Heart right ventricle (tissue), 16 donors: ENCODE results near the gene TRIM9. TPM values are rescaled to one million over a fixed set of nuclear protein-coding genes. Genes with fewer than 3 reads are reported as not detected.

Experiments
- ATAC-seq, 8 donors: fragments of 200-7000 bp; cut with Tn5 transposase; one replicate each; pipeline ENCODE4 v1.9.1; 2020; ENCODE audit warnings: mild to moderate bottlenecking in 8 of 8, moderate library complexity in 8 of 8, moderate number of reproducible peaks in 1 of 8
- DNase-seq, 2 donors: peaks; one replicate each; pipeline ENCODE4 v3.0.0-alpha.2; 2020
- H3K27ac ChIP-seq, 10 donors: fragments of 200-600 bp; sonication (generic) in 2 of 10; one replicate each; pipeline versions ENCODE4 v1.5.0 to v1.8.0; 2020 to 2022; ENCODE audit warnings: mild to moderate bottlenecking in 3 of 10
- H3K27me3 ChIP-seq, 7 donors: fragments of 200-600 bp; one replicate each; pipeline ENCODE4 v1.8.0; 2021 to 2022; ENCODE audit warnings: mild to moderate bottlenecking in 2 of 7
- H3K36me3 ChIP-seq, 9 donors: fragments of 200-600 bp; sonication (generic) in 1 of 9; one replicate each; pipeline versions ENCODE4 v1.5.0 to v1.8.0; 2020 to 2022; ENCODE audit warnings: mild to moderate bottlenecking in 2 of 9
- H3K4me1 ChIP-seq, 9 donors: fragments of 200-600 bp; sonication (generic) in 1 of 9; one replicate each; pipeline versions ENCODE4 v1.5.0 to v1.8.0; 2020 to 2022; ENCODE audit warnings: mild to moderate bottlenecking in 4 of 9
- H3K4me3 ChIP-seq, 10 donors: fragments of 200-600 bp; sonication (generic) in 2 of 10; one replicate each; pipeline versions ENCODE4 v1.5.0 to v1.8.0; 2020 to 2022; ENCODE audit warnings: mild to moderate bottlenecking in 7 of 10, moderate library complexity in 2 of 10
- H3K9me3 ChIP-seq, 11 donors: fragments of 200-600 bp in 10 of 11; sonication (generic) in 2 of 11; one replicate each; pipeline versions ENCODE4 v1.5.0 to v1.8.0; 2013 to 2022; ENCODE audit warnings: mild to moderate bottlenecking in 2 of 11, control low read depth in 1 of 11, moderate library complexity in 1 of 11
- WGBS, 2 donors: extraction: QIAGEN DNeasy Blood & Tissue Kit; methylation state at CpG; one replicate each; pipeline ENCODE4 v1.1.7; 2013; ENCODE audit warnings: inconsistent platforms in 1 of 2; 5-methylcytosine and 5-hydroxymethylcytosine counted together
- intact Hi-C, 10 donors: fragments of 100-400 bp; cut with DNase I; formaldehyde crosslinking; loops; one replicate each; pipeline versions ENCODE4 v1.11.1 to v1.14.2; 2022
- polyA plus RNA-seq, 2 donors: library from polyadenylated mRNA; stranded (reverse); fragments of 200-250 nt; gene quantifications; one replicate each; pipeline ENCODE4 v1.2.3, GENCODE V29; 2013
- total RNA-seq, 10 donors: library from RNA; stranded (reverse); fragmentation: NEBNext Ultra II Directional in 3 of 10; extraction: Animal tissue kit (Norgen Biotek cat#: 25700) in 3 of 10; gene quantifications; one replicate each; pipeline versions ENCODE4 v1.2.1 to v1.2.4, GENCODE V29; 2021 to 2023
- TF ChIP-seq, protein P1 (sequence below), 9 donors: fragments of 200-600 bp; sonication (generic) in 2 of 9; IDR thresholded peaks; one replicate each; pipeline versions ENCODE4 v1.5.0 to v1.8.0; 2021 to 2022; ENCODE audit warnings: antibody characterized with exemption in 9 of 9, mild to moderate bottlenecking in 5 of 9, moderate library complexity in 1 of 9
- donor health status: Arrhythmogenic right ventricular cardiomyopathy.
- donor health status: ischemic (EF 13 %, LVEDD 7.1; RV severe dilation, severe dysfunction).
- donor health status: healthy with polysubstance abuse.
- donor health status: DM: no; HTN: yes; CAD: no.
- donor health status: DM: no; HTN: no; CAD: no.
- donor health status: ischemic (EF 25% LVEDD 6.9; RV normal size, moderate dysfunction).
- donor health status: ischemic (EF 25% LVEDD 5.7; RV mildly dilated, moderate dysfunction).
- donor health status: healthy.
- donor health status: DM: yes; HTN: yes; CAD: no.
- donor health status: Ischemic cardiomyopathy.
- donor health status: ischemic (EF 35%, LVEDD 5.7; RV mildly dilated, moderate dysfunction).
- donor health status: nonischemic (EF 11% LVEDD 7.7; RV severe dilation, severe dysfunction).
- donor health status: DM: yes; HTN: yes; CAD: no.
- donor health status: PGD.
- donor health status: ischemic (EF 29% LVEDD 5.4; RV normal size, mild dysfunction).
- donor health status: nonischemic (EF 23%, LVEDD 6.1; RV moderate dilation, normal function).

The TRIM9 gene
- total and polyA plus RNA-seq, 12 donors: 0.33 to 1.3 (median 0.59) TPM

DNA sequence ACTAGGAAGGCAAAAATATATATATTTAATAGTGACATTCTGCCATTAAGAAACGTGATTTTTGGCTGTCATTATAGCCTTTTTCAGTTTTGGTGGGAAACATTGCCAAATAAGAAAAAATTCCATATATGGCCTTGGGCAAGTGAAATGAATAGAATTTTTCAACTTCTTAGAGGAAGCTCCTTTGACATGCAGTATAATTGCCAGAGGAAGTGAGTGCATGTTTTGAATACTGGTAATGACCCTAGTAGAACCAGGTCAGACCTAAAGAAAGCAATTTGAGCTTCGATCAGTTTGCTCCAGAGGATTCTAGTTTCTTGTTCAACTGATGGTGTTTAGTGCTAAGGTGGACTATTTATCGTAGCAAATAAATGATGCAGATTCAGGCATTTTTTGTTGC, 26.2 kb upstream of the TRIM9 start:
- Histone ChIP-seq H3K4me3 (no peak overlapping the region), H3K9me3 (peaks cover 0 to 3% (median 0%) of the 10 kb centered on the region in 11 donors), H3K27ac (no peak overlapping the region), H3K36me3 (no peaks in the 10 kb centered on the region), H3K27me3 (no peaks in the 10 kb centered on the region), H3K4me1 (no peaks in the 10 kb centered on the region)
- ATAC-seq (no peak), DNase-seq (no peak)
- intact Hi-C loops: no loop called here
- TF ChIP-seq, protein P1, sequence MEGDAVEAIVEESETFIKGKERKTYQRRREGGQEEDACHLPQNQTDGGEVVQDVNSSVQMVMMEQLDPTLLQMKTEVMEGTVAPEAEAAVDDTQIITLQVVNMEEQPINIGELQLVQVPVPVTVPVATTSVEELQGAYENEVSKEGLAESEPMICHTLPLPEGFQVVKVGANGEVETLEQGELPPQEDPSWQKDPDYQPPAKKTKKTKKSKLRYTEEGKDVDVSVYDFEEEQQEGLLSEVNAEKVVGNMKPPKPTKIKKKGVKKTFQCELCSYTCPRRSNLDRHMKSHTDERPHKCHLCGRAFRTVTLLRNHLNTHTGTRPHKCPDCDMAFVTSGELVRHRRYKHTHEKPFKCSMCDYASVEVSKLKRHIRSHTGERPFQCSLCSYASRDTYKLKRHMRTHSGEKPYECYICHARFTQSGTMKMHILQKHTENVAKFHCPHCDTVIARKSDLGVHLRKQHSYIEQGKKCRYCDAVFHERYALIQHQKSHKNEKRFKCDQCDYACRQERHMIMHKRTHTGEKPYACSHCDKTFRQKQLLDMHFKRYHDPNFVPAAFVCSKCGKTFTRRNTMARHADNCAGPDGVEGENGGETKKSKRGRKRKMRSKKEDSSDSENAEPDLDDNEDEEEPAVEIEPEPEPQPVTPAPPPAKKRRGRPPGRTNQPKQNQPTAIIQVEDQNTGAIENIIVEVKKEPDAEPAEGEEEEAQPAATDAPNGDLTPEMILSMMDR (IDR thresholded peaks at IDR 0.05): no peak
- 55 to 62% methylated on average over 3 of the region's 3 CpGs for WGBS, 2 donors

DNA sequence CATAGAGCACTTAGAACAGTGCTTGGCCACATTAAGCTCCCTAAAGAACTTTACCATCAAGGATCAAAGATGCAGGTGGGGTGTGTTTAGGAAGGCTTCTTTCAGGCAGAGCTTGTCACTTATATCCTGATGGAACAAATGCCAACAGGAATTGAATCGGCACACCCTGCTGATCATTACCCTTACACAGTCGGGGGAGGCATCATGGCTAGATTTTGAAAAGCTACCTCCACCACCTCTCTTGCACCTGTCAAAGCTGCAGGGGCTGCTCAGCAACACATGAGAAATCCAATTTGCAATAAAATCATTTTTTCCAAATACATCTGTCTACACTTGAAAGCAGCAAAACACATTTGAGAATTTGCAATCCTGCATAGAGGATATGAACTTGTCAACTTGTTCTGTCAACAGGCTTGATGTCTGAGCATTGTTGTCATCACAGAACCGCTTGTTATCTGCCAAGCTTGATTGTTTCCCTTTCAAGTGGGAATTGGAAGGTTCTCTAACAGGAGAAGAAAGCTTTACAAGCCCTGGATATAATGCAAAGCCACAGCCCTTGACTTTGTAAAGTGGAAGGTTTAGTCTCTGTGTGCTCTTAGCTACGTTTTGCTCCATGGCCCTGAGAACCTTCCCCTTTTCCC, 24.6 kb upstream of the TRIM9 start:
- no peaks in the 10 kb centered on the region for H3K36me3 ChIP-seq

DNA sequence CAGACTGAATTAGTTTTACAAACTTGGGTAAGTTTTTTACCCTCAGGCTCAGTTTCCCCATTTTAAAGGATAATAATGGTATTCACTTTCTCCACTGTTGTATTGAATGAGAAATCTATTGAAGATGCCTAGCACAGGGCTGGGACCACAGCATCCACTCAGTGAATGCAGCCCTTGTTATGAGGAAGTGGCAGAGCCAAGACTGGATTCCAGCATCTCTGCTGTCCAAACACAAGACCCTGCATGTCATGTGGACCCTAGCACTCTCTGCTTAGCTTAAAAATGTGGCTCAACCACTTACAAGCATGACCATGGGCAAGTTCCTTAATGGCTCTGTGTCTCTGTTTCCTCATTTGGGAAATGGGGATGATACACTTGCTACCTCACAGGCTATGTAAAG, 24.1 kb upstream of the TRIM9 start:
- Histone ChIP-seq H3K4me1 (no peaks in the 10 kb centered on the region), H3K4me3 (no peak overlapping the region), H3K36me3 (no peaks in the 10 kb centered on the region), H3K27ac (no peak overlapping the region), H3K27me3 (no peaks in the 10 kb centered on the region), H3K9me3 (no peaks in the 10 kb centered on the region)
- ATAC-seq (no peak), DNase-seq (no peak)
- intact Hi-C loops: no loop called here
- TF ChIP-seq, protein P1 (IDR thresholded peaks at IDR 0.05): no peak

More for the DNA sequence above, 24.6 kb upstream of the TRIM9 start:
- no peak overlapping the region for H3K4me3 ChIP-seq
- no peak for ATAC-seq
- TF ChIP-seq, protein P1 (IDR thresholded peaks at IDR 0.05): no peak
- no peak for DNase-seq
- no peaks in the 10 kb centered on the region for H3K27me3 ChIP-seq
- intact Hi-C loops: no loop called here
- H3K9me3 ChIP-seq: no peaks in the 10 kb centered on the region
- no peaks in the 10 kb centered on the region for H3K4me1 ChIP-seq
- H3K27ac ChIP-seq: no peak overlapping the region
- 49 to 53% methylated on average over 4 of the region's 4 CpGs for WGBS, 2 donors

DNA sequence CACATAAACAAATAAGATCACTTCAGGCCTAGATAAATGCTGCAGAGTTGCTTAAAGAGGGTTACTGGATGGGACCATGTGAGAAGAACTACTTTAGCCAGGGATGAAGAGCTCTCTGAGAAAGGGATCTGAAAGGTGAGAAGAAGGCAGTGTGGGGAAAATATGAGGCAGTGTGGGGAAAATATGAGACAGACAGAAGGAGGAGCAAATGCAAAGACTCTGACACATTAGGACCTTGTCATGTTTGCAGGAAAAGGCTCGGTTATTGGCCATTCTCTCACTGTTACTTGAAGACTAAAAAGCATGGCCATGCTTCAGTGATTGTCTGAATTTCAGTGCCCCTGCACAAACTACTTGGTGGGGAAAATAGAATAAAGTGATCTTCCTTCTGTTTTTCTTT, 22.7 kb upstream of the TRIM9 start:
- Histone ChIP-seq H3K27ac (no peak overlapping the region), H3K27me3 (no peaks in the 10 kb centered on the region), H3K4me3 (no peak overlapping the region), H3K9me3 (no peaks in the 10 kb centered on the region), H3K36me3 (no peaks in the 10 kb centered on the region), H3K4me1 (no peaks in the 10 kb centered on the region)
- TF ChIP-seq, protein P1 (IDR thresholded peaks at IDR 0.05): no peak
- no peak for DNase-seq
- 76 to 77% methylated on average over 1 of the region's 1 CpG for WGBS, 2 donors
- intact Hi-C loops: no loop called here
- no peak for ATAC-seq
